ENCODE measurements around the gene ARHGEF11. TPM values are rescaled to one million over a fixed set of nuclear protein-coding genes. Genes with fewer than 3 reads are reported as not detected.

The ARHGEF11 gene
- total RNA-seq, 3 donors from 2014 or later, result 31.1 to 50.4 (median 33.1) TPM

GRCh38 chr1:156935505-156936128 lies 109.9 kb downstream of the ARHGEF11 start:
- no peaks in the 10 kb centered on the region for H3K27me3 ChIP-seq
- no peak for TF ChIP-seq POLR2AphosphoS5 (IDR thresholded peaks at IDR 0.05)
- no peak for TF ChIP-seq POLR2A (IDR thresholded peaks at IDR 0.05)
- TF ChIP-seq CTCF (IDR thresholded peaks at IDR 0.05), result no peak

GRCh38 chr1:156933136-156933535 lies 112.4 kb downstream of the ARHGEF11 start:
- H3K9me3 ChIP-seq, result no peaks in the 10 kb centered on the region
- TF ChIP-seq CTCF (IDR thresholded peaks at IDR 0.05) (no peak), POLR2A (IDR thresholded peaks at IDR 0.05) (no peak), POLR2AphosphoS5 (IDR thresholded peaks at IDR 0.05) (no peak)
- no peak overlapping the region for H3K27ac ChIP-seq
- no peak overlapping the region for H3K4me3 ChIP-seq
- H3K36me3 ChIP-seq, result no peaks in the 10 kb centered on the region
- H3K27me3 ChIP-seq, result peaks cover 0 to 10% of the 10 kb centered on the region in 2 donors
- DNase-seq (ENCODE audit: low spot score in 2 of 2), result no peak
- intact Hi-C loops (cut with DNase I; ENCODE audit: low total_unique reads), result no loop called here
- H3K4me1 ChIP-seq, result no peaks in the 10 kb centered on the region

More at GRCh38 chr1:156935505-156936128, 109.9 kb downstream of the ARHGEF11 start:
- H3K9me3 ChIP-seq, result no peaks in the 10 kb centered on the region
- no peaks in the 10 kb centered on the region for H3K4me1 ChIP-seq
- DNase-seq (ENCODE audit: low spot score in 2 of 2), result no peak
- H3K4me3 ChIP-seq, result no peak overlapping the region
- intact Hi-C loops (cut with DNase I; ENCODE audit: low total_unique reads), result no loop called here
- no peak overlapping the region for H3K27ac ChIP-seq
- H3K36me3 ChIP-seq, result no peaks in the 10 kb centered on the region

GRCh38 chr1:156931974-156932710 lies 113.4 kb downstream of the ARHGEF11 start:
- H3K4me3 ChIP-seq, result peak overlapping the region in 1 of 3 donors; percentile 26

GRCh38 chr1:156931211-156931952 lies 114.2 kb downstream of the ARHGEF11 start:
- no peaks in the 10 kb centered on the region for H3K4me1 ChIP-seq
- no peak overlapping the region for H3K27ac ChIP-seq
- no peaks in the 10 kb centered on the region for H3K9me3 ChIP-seq
- H3K27me3 ChIP-seq, result peaks cover 0 to 17% of the 10 kb centered on the region in 2 donors
- no peaks in the 10 kb centered on the region for H3K36me3 ChIP-seq
- peak overlapping the region in 1 of 3 donors; percentile 26 for H3K4me3 ChIP-seq
- intact Hi-C loops (cut with DNase I; ENCODE audit: low total_unique reads), result no loop called here
- TF ChIP-seq POLR2A (IDR thresholded peaks at IDR 0.05), result no peak
- TF ChIP-seq POLR2AphosphoS5 (IDR thresholded peaks at IDR 0.05), result no peak
- TF ChIP-seq CTCF (IDR thresholded peaks at IDR 0.05), result no peak
- no peak for DNase-seq (ENCODE audit: low spot score in 2 of 2)

More at GRCh38 chr1:156931974-156932710, 113.4 kb downstream of the ARHGEF11 start:
- no peaks in the 10 kb centered on the region for H3K36me3 ChIP-seq
- no peak overlapping the region for H3K27ac ChIP-seq
- peaks cover 0 to 14% of the 10 kb centered on the region in 2 donors for H3K27me3 ChIP-seq
- no peak for DNase-seq (ENCODE audit: low spot score in 2 of 2)
- H3K9me3 ChIP-seq, result no peaks in the 10 kb centered on the region
- no peaks in the 10 kb centered on the region for H3K4me1 ChIP-seq
- TF ChIP-seq POLR2AphosphoS5 (IDR thresholded peaks at IDR 0.05) (no peak), POLR2A (IDR thresholded peaks at IDR 0.05) (no peak), CTCF (IDR thresholded peaks at IDR 0.05) (no peak)
- intact Hi-C loops (cut with DNase I; ENCODE audit: low total_unique reads), result no loop called here
